SH-SY5Y (cell line): ENCODE results near the gene MAPK14.

Source experiments
- GATA2 ChIP-seq: IDR thresholded peaks from 2 replicates; pipeline ENCODE4 v1.6.1; 2011; ENCODE audit warnings: mild to moderate bottlenecking, low read depth, low read length
- GATA3 ChIP-seq: IDR thresholded peaks from 2 replicates; pipeline ENCODE4 v1.6.1; 2011; ENCODE audit warnings: low read depth, mild to moderate bottlenecking, low read length, moderate library complexity

DNA sequence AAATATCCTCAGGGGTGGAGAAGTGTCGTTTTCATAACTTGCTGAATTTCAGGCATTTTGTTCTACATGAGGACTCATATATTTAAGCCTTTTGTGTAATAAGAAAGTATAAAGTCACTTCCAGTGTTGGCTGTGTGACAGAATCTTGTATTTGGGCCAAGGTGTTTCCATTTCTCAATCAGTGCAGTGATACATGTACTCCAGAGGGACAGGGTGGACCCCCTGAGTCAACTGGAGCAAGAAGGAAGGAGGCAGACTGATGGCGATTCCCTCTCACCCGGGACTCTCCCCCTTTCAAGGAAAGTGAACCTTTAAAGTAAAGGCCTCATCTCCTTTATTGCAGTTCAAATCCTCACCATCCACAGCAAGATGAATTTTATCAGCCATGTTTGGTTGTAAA, 82.4 kb downstream of the MAPK14 start:
- TF ChIP-seq GATA2 (no peak), GATA3 (no peak)
